Measurements from ENCODE around the gene NCKIPSD. TPM values are rescaled to one million over a fixed set of nuclear protein-coding genes. Genes with fewer than 3 reads are reported as not detected.

Gene NCKIPSD
- total RNA-seq, 1 experiment from 2014 or later, result 25.5 TPM

DNA sequence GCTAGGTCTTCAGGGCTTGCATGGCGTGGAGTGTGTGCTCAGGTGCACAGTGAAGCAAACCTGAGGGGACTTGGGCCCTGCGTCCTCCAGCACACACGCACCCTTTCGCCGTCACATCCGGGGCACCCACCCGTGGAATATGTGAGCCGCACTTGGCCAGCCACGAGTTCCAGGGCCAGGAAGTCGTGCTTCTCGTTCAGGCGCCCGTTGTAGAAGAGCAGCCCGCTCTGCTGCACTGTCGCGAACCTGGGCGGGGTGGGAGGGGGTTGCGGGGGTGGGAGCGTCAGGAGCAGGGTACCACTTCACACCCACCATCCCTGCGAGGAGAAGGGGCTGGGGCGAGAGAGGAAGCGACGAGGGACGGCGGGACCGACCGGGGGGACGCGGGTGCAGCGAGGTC is 30.1 kb downstream of the NCKIPSD start:
- Histone ChIP-seq H3K4me1 (ENCODE audit: low read length) (peaks cover 21% of the 10 kb centered on the region), H3K27ac (ENCODE audit: low read length) (peak overlapping the region; percentile 38; the same call in 1 of the 2 replicates), H3K27me3 (ENCODE audit: low read length) (no peaks in the 10 kb centered on the region), H3K4me2 (ENCODE audit: low read depth, low read length, poor library complexity, severe bottlenecking) (peak overlapping the region; percentile 73), H2AFZ (ENCODE audit: low read length) (peak overlapping the region; percentile 23; the same call in 1 of the 2 replicates), H3K36me3 (ENCODE audit: insufficient read depth, low read length) (no peaks in the 10 kb centered on the region), H3K9ac (ENCODE audit: low read length) (peak overlapping the region; percentile 63), H3K4me3 (ENCODE audit: low read length) (peak overlapping the region; percentile 71; the same call in 1 of the 2 replicates), H3K79me2 (ENCODE audit: low read length) (no peaks in the 10 kb centered on the region), H3K9me2 (replicated peaks; ENCODE audit: insufficient read depth, low read length) (no peaks in the 10 kb centered on the region), H3K9me3 (ENCODE audit: low read length) (no peaks in the 10 kb centered on the region), H4K20me1 (ENCODE audit: insufficient read depth, low read depth, low read length) (no peaks in the 10 kb centered on the region)
- DNase-seq, result peak; percentile 85

DNA sequence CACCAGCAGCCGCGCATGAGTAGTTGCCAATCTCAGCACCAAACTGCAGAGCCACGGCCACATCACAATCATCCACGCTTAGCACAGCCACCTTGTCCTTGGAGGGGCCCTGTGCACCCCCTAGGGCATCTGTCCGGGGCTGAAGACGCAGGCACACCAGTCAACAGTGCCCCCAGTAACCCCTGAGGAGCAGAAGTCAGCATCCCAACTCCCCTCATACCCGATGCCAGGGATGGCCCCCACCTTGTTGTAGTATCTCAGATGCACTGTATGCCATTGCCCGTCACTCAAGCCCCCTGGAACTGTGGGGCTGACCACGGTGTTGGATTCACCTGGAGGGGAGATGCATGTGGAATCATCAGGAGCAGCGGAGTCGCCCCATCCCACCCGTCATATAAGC is 30.7 kb downstream of the NCKIPSD start:
- H3K4me3 ChIP-seq (ENCODE audit: low read length), result peak overlapping the region; percentile 71; the same call in 1 of the 2 replicates
- H3K4me2 ChIP-seq (ENCODE audit: low read depth, low read length, poor library complexity, severe bottlenecking), result peak overlapping the region; percentile 73
- no peak overlapping the region for H3K27ac ChIP-seq (ENCODE audit: low read length)
- H3K79me2 ChIP-seq (ENCODE audit: low read length), result no peaks in the 10 kb centered on the region
- no peaks in the 10 kb centered on the region for H3K9me3 ChIP-seq (ENCODE audit: low read length)
- H3K27me3 ChIP-seq (ENCODE audit: low read length), result no peaks in the 10 kb centered on the region
- peak overlapping the region; percentile 63 for H3K9ac ChIP-seq (ENCODE audit: low read length)
- peak overlapping the region; percentile 23; the same call in 1 of the 2 replicates for H2AFZ ChIP-seq (ENCODE audit: low read length)
- no peaks in the 10 kb centered on the region for H3K9me2 ChIP-seq (replicated peaks; ENCODE audit: insufficient read depth, low read length)
- H3K36me3 ChIP-seq (ENCODE audit: insufficient read depth, low read length), result no peaks in the 10 kb centered on the region
- DNase-seq, result no peak
- no peaks in the 10 kb centered on the region for H4K20me1 ChIP-seq (ENCODE audit: insufficient read depth, low read depth, low read length)
- peaks cover 21% of the 10 kb centered on the region for H3K4me1 ChIP-seq (ENCODE audit: low read length)

DNA sequence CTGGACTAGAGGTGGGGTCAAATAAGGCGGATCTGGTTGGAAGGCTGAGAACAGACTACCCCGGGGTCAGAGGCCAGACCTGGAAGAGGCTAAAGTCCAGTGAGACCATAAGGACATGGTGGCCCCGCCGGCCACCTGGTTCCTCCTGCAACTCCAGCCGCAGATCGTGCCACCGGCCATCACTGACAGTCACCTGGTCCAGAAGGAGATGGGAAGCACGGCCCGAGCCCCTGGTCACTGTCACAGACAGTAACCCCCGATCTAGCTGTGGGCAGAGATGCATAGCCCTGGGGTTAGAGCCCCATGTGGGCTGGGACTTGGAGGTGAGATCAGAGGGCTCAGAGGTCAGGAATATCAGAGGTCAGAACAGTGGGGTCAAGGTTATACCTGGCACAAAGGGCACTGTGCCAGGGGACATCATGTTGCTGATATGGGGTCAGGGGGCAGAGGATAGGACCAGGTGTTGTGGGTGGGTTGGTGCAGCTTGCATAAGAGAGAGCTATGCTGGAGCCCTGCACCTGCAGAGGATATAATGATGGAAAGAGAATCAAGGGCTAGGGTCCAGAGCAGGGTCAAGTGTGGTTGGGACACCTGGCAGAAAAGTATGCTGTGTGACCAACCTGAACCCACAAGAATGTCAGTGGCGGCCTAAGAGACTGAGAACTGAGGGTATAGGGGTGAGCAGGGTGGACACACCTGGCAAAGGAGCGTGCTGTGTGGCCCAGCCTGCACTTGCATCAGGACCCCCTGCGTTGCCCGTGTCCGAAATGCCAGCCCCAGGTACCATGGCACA is 32.6 kb downstream of the NCKIPSD start:
- no peaks in the 10 kb centered on the region for H3K27me3 ChIP-seq (ENCODE audit: low read length)
- H3K9me2 ChIP-seq (replicated peaks; ENCODE audit: insufficient read depth, low read length), result no peaks in the 10 kb centered on the region
- no peak for DNase-seq
- no peak overlapping the region for H3K27ac ChIP-seq (ENCODE audit: low read length)
- no peaks in the 10 kb centered on the region for H4K20me1 ChIP-seq (ENCODE audit: insufficient read depth, low read depth, low read length)
- H3K9ac ChIP-seq (ENCODE audit: low read length), result no peak overlapping the region
- no peaks in the 10 kb centered on the region for H3K79me2 ChIP-seq (ENCODE audit: low read length)
- H3K36me3 ChIP-seq (ENCODE audit: insufficient read depth, low read length), result no peaks in the 10 kb centered on the region
- no peak overlapping the region for H2AFZ ChIP-seq (ENCODE audit: low read length)
- peaks cover 21% of the 10 kb centered on the region for H3K4me1 ChIP-seq (ENCODE audit: low read length)
- H3K4me2 ChIP-seq (ENCODE audit: low read depth, low read length, poor library complexity, severe bottlenecking), result no peak overlapping the region
- H3K4me3 ChIP-seq (ENCODE audit: low read length), result no peak overlapping the region
- H3K9me3 ChIP-seq (ENCODE audit: low read length), result no peaks in the 10 kb centered on the region

DNA sequence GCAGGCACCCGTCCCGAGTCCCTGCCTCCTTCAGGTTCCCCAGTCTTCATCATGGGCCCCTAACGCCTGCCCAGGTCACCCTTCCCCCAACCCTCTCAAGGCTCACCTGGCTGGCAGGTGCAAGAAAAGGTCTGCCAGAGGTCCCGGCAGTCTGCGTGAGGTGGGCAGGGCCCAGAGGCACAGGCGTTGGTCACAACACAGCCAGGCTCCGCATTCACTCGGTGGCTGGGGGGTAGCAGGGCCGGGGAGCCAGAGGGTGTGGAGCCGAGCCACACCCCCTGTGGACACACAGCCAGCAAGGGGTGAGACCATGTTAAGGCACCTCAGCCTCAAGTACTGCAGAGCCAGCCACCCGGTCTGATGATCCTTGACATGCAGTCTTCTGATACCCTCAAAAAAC is 33.9 kb downstream of the NCKIPSD start:
- H3K27me3 ChIP-seq (ENCODE audit: low read length), result no peaks in the 10 kb centered on the region
- no peak for DNase-seq
- H3K9ac ChIP-seq (ENCODE audit: low read length), result no peak overlapping the region
- no peak overlapping the region for H3K4me3 ChIP-seq (ENCODE audit: low read length)
- no peak overlapping the region for H2AFZ ChIP-seq (ENCODE audit: low read length)
- H3K27ac ChIP-seq (ENCODE audit: low read length), result no peak overlapping the region
- no peak overlapping the region for H3K4me2 ChIP-seq (ENCODE audit: low read depth, low read length, poor library complexity, severe bottlenecking)
- no peaks in the 10 kb centered on the region for H3K9me2 ChIP-seq (replicated peaks; ENCODE audit: insufficient read depth, low read length)
- no peaks in the 10 kb centered on the region for H4K20me1 ChIP-seq (ENCODE audit: insufficient read depth, low read depth, low read length)
- H3K79me2 ChIP-seq (ENCODE audit: low read length), result no peaks in the 10 kb centered on the region
- peaks cover 21% of the 10 kb centered on the region for H3K4me1 ChIP-seq (ENCODE audit: low read length)
- no peaks in the 10 kb centered on the region for H3K9me3 ChIP-seq (ENCODE audit: low read length)
- H3K36me3 ChIP-seq (ENCODE audit: insufficient read depth, low read length), result no peaks in the 10 kb centered on the region

DNA sequence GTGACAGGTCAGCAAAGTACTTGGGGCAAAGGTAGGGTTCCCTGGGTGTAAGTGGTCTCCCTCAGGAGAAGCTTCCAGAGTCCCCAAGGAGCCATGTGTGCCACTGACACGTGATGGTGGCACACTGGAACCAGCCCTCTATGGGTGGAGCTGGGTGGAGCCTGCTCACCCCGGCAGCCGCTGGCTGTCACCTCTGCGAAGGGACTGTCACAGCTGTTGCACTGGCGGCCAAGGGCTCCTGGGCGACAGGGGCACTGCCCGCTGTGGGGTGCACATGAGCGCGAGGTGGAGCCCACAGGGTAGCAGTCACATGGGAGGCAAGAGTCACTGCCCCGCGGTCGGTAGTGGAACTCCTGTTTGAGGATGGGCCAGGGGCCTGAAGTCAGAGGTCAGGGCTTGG is 35.0 kb downstream of the NCKIPSD start:
- no peak overlapping the region for H3K4me3 ChIP-seq (ENCODE audit: low read length)
- H3K27me3 ChIP-seq (ENCODE audit: low read length), result no peaks in the 10 kb centered on the region
- no peaks in the 10 kb centered on the region for H4K20me1 ChIP-seq (ENCODE audit: insufficient read depth, low read depth, low read length)
- no peaks in the 10 kb centered on the region for H3K9me3 ChIP-seq (ENCODE audit: low read length)
- no peak overlapping the region for H3K27ac ChIP-seq (ENCODE audit: low read length)
- H3K4me2 ChIP-seq (ENCODE audit: low read depth, low read length, poor library complexity, severe bottlenecking), result no peak overlapping the region
- no peaks in the 10 kb centered on the region for H3K36me3 ChIP-seq (ENCODE audit: insufficient read depth, low read length)
- no peaks in the 10 kb centered on the region for H3K79me2 ChIP-seq (ENCODE audit: low read length)
- no peak for DNase-seq
- no peak overlapping the region for H3K9ac ChIP-seq (ENCODE audit: low read length)
- H3K9me2 ChIP-seq (replicated peaks; ENCODE audit: insufficient read depth, low read length), result no peaks in the 10 kb centered on the region
- H3K4me1 ChIP-seq (ENCODE audit: low read length), result peaks cover 13% of the 10 kb centered on the region
- H2AFZ ChIP-seq (ENCODE audit: low read length), result no peak overlapping the region

DNA sequence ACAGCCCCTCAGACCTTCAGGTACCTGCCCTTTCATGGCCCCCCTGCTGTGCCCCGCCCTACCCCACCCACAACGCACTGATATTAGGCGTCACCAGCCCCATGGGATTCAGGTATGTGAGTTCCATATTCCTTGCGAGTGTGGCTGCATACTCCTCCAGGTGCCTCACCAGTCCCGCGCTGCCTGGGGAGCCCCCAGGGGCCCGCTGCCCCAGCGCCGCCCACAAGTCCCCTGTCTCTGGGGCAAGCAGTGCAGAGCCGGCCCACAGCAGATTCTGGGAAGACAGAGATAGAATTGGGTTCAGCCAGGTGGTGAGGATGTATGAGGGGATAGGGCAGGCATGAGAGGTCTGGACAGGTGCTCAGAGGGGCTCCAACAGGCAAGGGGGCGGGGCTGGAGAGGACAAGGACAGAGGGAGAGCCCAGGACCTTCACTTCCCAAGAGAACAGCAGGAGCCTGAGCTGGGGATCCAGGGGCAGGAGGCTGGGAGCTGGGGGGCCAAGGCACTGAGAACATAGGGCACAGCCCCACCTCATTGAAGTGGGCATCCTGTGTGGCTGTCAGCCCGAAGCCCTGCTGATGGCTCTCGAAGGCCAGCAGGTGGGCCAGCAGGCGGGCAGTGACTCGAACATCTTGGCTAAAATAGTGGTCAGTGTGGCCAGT is 37.4 kb downstream of the NCKIPSD start:
- no peaks in the 10 kb centered on the region for H4K20me1 ChIP-seq (ENCODE audit: insufficient read depth, low read depth, low read length)
- H3K4me3 ChIP-seq (ENCODE audit: low read length), result no peak overlapping the region
- H2AFZ ChIP-seq (ENCODE audit: low read length), result no peak overlapping the region
- no peaks in the 10 kb centered on the region for H3K27me3 ChIP-seq (ENCODE audit: low read length)
- no peaks in the 10 kb centered on the region for H3K9me3 ChIP-seq (ENCODE audit: low read length)
- H3K9ac ChIP-seq (ENCODE audit: low read length), result no peak overlapping the region
- no peak for DNase-seq
- no peak overlapping the region for H3K27ac ChIP-seq (ENCODE audit: low read length)
- H3K79me2 ChIP-seq (ENCODE audit: low read length), result no peaks in the 10 kb centered on the region
- H3K36me3 ChIP-seq (ENCODE audit: insufficient read depth, low read length), result no peaks in the 10 kb centered on the region
- H3K4me1 ChIP-seq (ENCODE audit: low read length), result 0 out of 2 replicates have a peak, but pooled peaks cover 3% of the 10 kb centered on the region
- H3K4me2 ChIP-seq (ENCODE audit: low read depth, low read length, poor library complexity, severe bottlenecking), result no peak overlapping the region
- no peaks in the 10 kb centered on the region for H3K9me2 ChIP-seq (replicated peaks; ENCODE audit: insufficient read depth, low read length)

DNA sequence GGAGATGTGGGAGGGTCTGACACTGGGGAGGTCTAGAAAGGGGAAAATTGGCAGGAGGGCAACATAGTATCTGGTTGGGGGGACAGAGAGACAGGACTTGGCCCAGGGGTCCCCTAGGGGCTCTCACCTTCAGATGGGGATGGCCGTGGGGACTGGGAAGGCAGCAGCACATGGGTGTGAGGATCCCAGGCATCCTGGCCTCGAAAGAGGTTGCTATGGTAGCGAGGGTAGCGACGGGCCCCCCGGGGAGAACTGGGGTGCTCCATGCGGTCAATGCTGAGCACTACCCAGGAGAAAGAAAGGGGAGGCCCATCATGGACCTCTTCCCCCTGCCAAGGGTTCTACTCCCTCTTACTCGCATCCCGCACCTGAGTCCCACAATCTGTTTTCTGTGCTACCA is 38.0 kb downstream of the NCKIPSD start:
- H4K20me1 ChIP-seq (ENCODE audit: insufficient read depth, low read depth, low read length), result no peaks in the 10 kb centered on the region
- H3K79me2 ChIP-seq (ENCODE audit: low read length), result no peaks in the 10 kb centered on the region
- H3K4me1 ChIP-seq (ENCODE audit: low read length), result 0 out of 2 replicates have a peak, but pooled peaks cover 3% of the 10 kb centered on the region
- H3K27me3 ChIP-seq (ENCODE audit: low read length), result no peaks in the 10 kb centered on the region
- no peaks in the 10 kb centered on the region for H3K36me3 ChIP-seq (ENCODE audit: insufficient read depth, low read length)
- no peak overlapping the region for H3K9ac ChIP-seq (ENCODE audit: low read length)
- H3K9me3 ChIP-seq (ENCODE audit: low read length), result no peaks in the 10 kb centered on the region
- H3K4me3 ChIP-seq (ENCODE audit: low read length), result no peak overlapping the region
- H3K4me2 ChIP-seq (ENCODE audit: low read depth, low read length, poor library complexity, severe bottlenecking), result no peak overlapping the region
- no peak overlapping the region for H3K27ac ChIP-seq (ENCODE audit: low read length)
- DNase-seq, result no peak
- no peak overlapping the region for H2AFZ ChIP-seq (ENCODE audit: low read length)
- no peaks in the 10 kb centered on the region for H3K9me2 ChIP-seq (replicated peaks; ENCODE audit: insufficient read depth, low read length)

DNA sequence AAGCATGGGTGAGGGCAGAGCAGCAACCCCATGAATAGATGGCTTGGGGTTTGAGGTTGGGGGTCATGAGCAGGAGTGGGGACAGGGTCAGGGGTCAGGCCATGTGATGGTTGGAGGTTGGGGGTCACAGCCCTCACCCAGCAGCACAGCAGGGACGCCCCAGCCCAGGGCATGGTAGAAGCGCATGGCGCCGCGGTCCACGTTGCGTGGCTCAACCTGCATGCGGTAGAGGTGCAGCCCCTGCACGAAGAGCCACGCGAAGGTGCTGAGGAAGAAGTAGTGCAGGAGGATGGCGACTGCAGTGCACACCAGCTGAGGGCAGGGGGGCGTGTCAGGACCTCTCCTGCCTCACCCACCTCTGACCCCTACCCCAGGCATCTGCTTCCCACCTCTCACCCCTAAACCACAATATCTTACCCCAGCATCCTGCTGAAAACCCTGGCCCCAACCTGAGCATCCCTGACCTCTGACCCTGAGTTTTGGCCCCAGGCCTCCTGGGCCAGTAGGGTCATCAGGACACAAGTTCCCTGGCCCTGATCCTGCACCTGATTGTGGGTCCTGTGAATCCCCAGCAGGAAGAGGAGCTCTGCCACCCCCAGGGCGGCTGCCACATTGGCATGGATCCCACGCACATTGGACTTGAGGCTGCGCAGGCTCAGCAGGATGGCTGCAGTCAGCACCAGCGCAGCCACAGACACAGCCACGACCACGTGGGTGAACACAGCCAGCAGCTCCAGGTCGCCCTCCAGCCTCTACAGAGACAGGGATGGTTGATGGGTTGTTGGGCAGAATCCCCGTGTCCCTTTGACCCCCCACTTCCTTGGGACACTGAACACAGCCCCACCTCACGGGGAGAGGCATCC is 40.6 kb downstream of the NCKIPSD start:
- no peaks in the 10 kb centered on the region for H3K79me2 ChIP-seq (ENCODE audit: low read length)

More for the DNA sequence above, 40.6 kb downstream of the NCKIPSD start:
- no peak for DNase-seq
- Histone ChIP-seq H2AFZ (ENCODE audit: low read length) (no peak overlapping the region), H3K27me3 (ENCODE audit: low read length) (no peaks in the 10 kb centered on the region), H3K9ac (ENCODE audit: low read length) (no peak overlapping the region), H3K4me1 (ENCODE audit: low read length) (no peaks in the 10 kb centered on the region), H3K9me2 (replicated peaks; ENCODE audit: insufficient read depth, low read length) (no peaks in the 10 kb centered on the region), H3K9me3 (ENCODE audit: low read length) (no peaks in the 10 kb centered on the region), H3K4me2 (ENCODE audit: low read depth, low read length, poor library complexity, severe bottlenecking) (no peak overlapping the region), H3K27ac (ENCODE audit: low read length) (no peak overlapping the region), H3K36me3 (ENCODE audit: insufficient read depth, low read length) (no peaks in the 10 kb centered on the region), H3K4me3 (ENCODE audit: low read length) (no peak overlapping the region), H4K20me1 (ENCODE audit: insufficient read depth, low read depth, low read length) (no peaks in the 10 kb centered on the region)
